Calu3 (cell line): Measurements from ENCODE around the gene NMBR. TPM values are rescaled to one million over a fixed set of nuclear protein-coding genes. Genes with fewer than 3 reads are reported as not detected.

Experiments used
- BruUV-seq: library from RNA; stranded (reverse); fragments of 400-500 nt; replicated peaks from 2 replicates; lab custom pipeline; 2021; lab: Mats Ljungman, UMichigan
- CTCF ChIA-PET: fragments of 300-600 bp; sonication (Branson Sonifier 250); formaldehyde crosslinking; loops from one replicate; lab custom pipeline; 2022; ENCODE audit warnings: antibody characterized with exemption; lab: Charles Lee
- DNase-seq: peaks from one replicate; pipeline ENCODE4 v3.0.0; 2022
- H3K27ac Mint-ChIP-seq: one replicate; pipeline ENCODE4 v1.8.0; 2022; ENCODE audit warnings: mixed read lengths; ENCODE audit not compliant: unreplicated experiment
- H3K27me3 Mint-ChIP-seq: one replicate; pipeline ENCODE4 v1.8.0; 2022; ENCODE audit warnings: mixed read lengths; ENCODE audit not compliant: unreplicated experiment
- H3K36me3 Mint-ChIP-seq: one replicate; pipeline ENCODE4 v1.8.0; 2022; ENCODE audit warnings: mild to moderate bottlenecking, moderate library complexity, mixed read lengths; ENCODE audit not compliant: insufficient read depth, unreplicated experiment
- H3K4me1 Mint-ChIP-seq: one replicate; pipeline ENCODE4 v1.8.0; 2022; ENCODE audit warnings: mild to moderate bottlenecking, low read depth, mixed read lengths; ENCODE audit not compliant: unreplicated experiment
- H3K4me3 Mint-ChIP-seq: one replicate; pipeline ENCODE4 v1.8.0; 2022; ENCODE audit warnings: mild to moderate bottlenecking, low read depth, moderate library complexity, mixed read lengths; ENCODE audit not compliant: unreplicated experiment
- H3K9me3 Mint-ChIP-seq: one replicate; pipeline ENCODE4 v1.8.0; 2022; ENCODE audit warnings: low read depth, mixed read lengths; ENCODE audit not compliant: unreplicated experiment
- intact Hi-C: fragments of 100-400 bp; cut with micrococcal nuclease; formaldehyde crosslinking; loops from one replicate; pipeline ENCODE4 v1.10.0; 2022; ENCODE audit not compliant: unreplicated experiment
- total RNA-seq: library from RNA; stranded (reverse); gene quantifications from 2 replicates; pipeline ENCODE4 v1.2.3, GENCODE V29; 2022
- TF ChIP-seq, protein P1 (sequence below): fragments of 200-600 bp; IDR thresholded peaks from one replicate; pipeline ENCODE4 v1.8.0; 2022; ENCODE audit warnings: antibody characterized with exemption; ENCODE audit not compliant: unreplicated experiment

Gene NMBR
- total RNA-seq, 1 experiment from 2014 or later = not detected

DNA sequence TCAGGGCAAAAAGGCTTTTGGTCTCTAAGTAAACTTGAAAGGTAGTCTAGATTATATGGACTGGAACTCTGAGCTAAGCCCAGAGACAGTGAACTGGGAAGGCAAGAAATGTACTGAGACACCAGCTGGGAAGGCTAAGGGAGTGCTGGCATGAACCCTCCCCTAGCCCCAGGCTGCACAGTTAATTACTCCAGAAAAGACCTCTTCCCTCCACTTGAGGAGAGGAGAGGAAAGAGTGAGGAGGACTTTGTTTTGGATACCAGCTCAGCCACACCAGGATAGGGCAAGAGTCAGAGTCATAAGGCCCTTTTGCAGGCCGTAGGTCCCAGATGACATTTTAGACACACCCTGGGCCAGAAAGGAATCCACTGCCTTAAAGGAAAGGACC is 98.3 kb downstream of the NMBR start:
- TF ChIP-seq, protein P1, sequence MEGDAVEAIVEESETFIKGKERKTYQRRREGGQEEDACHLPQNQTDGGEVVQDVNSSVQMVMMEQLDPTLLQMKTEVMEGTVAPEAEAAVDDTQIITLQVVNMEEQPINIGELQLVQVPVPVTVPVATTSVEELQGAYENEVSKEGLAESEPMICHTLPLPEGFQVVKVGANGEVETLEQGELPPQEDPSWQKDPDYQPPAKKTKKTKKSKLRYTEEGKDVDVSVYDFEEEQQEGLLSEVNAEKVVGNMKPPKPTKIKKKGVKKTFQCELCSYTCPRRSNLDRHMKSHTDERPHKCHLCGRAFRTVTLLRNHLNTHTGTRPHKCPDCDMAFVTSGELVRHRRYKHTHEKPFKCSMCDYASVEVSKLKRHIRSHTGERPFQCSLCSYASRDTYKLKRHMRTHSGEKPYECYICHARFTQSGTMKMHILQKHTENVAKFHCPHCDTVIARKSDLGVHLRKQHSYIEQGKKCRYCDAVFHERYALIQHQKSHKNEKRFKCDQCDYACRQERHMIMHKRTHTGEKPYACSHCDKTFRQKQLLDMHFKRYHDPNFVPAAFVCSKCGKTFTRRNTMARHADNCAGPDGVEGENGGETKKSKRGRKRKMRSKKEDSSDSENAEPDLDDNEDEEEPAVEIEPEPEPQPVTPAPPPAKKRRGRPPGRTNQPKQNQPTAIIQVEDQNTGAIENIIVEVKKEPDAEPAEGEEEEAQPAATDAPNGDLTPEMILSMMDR = no peak
- CTCF ChIA-PET = no interaction called here
- peaks cover 7% of the 10 kb centered on the region for H3K4me1 Mint-ChIP-seq
- BruUV-seq = no TSS peak
- DNase-seq = no peak
- H3K36me3 Mint-ChIP-seq = no peaks in the 10 kb centered on the region
- no peak overlapping the region for H3K27ac Mint-ChIP-seq
- H3K4me3 Mint-ChIP-seq = no peak overlapping the region
- H3K27me3 Mint-ChIP-seq = no peaks in the 10 kb centered on the region
- H3K9me3 Mint-ChIP-seq = peaks cover 11% of the 10 kb centered on the region
- intact Hi-C loops = no loop called here

DNA sequence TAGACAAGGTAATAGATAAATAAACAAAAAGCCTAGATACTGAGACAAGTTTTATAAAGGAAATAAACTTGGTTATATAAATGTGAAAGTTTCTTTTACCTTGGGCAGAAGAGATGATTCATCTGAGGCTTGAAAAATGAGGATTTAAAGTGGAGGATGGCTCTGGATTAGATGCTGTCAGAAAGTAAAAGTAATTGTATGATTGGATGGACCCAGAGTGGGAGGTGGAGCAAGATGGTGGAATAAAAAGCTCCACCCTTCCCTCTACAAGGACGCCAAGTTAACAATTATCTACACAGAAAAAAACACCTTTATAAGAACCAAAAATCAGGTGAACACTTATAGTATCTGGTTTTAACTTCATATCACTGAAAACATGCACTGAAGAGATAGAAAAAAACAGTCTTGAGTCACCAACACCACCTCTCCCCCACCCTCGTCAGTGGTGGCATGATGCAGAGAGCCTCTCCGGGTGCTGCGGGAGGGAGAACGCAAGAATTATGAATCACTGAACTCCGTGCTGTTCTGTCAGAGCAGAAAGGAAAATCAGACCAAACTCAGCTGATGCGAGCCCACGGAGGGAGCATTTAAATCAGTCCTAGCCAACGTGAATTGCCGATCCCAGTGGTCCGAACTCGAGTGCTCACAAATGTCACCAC is 98.9 kb downstream of the NMBR start:
- Mint-ChIP-seq H3K27ac (no peak overlapping the region), H3K4me3 (no peak overlapping the region), H3K27me3 (no peaks in the 10 kb centered on the region), H3K9me3 (peaks cover 11% of the 10 kb centered on the region), H3K36me3 (no peaks in the 10 kb centered on the region), H3K4me1 (peaks cover 7% of the 10 kb centered on the region)
- intact Hi-C loops = no loop called here
- DNase-seq = no peak
- TF ChIP-seq, protein P1 = no peak
- CTCF ChIA-PET = no interaction called here
- BruUV-seq = no TSS peak

DNA sequence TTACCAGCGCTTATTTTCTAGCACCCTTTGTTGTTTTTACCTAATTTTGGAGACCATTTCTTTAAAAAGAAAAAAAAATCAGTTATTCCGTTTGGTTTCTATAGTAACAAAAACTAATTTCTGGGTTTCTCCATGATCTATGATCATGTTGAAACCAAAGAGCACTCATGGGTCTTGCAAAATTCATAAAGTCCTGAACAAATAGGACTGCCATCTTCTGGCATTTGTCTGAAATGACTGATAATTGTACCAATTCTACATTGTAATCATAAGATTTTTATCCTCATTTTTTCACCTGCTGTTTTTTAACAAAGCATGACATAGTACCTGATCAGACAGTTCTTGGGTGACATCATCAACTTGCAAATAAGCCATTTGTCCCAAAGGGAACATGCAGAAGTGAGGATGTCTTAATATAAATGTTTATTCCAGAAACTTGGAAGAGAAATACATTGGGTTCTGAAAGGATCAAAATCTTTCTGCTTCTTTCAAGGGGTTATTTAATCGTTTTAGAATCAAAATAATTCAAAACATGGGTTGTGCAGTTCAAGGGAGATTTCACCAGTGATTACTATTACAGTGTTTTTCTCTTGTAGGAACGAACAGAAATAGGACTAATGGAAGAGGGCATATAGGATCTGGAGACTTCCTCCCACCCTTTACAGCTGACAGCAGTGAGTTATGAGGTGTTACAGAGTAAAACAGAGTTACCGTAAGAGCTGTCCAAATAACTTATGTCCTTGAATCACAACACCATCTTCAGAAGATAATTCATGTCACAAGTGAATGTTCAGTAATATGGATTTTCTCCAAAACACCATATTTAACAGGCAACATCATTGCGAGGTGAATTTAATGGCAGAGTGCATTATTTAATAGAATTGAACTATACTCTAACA is 101.3 kb downstream of the NMBR start:
- Mint-ChIP-seq H3K27me3 (no peaks in the 10 kb centered on the region), H3K27ac (no peak overlapping the region), H3K9me3 (peaks cover 5% of the 10 kb centered on the region), H3K36me3 (no peaks in the 10 kb centered on the region), H3K4me3 (no peak overlapping the region), H3K4me1 (peaks cover 7% of the 10 kb centered on the region)
- intact Hi-C loops = loop anchor here (1.0 kb wide), 1 partner anchor 56 kb away; no protein-coding TSS in a partner anchor
- BruUV-seq = no TSS peak
- TF ChIP-seq, protein P1 = no peak
- CTCF ChIA-PET = interaction anchor here (0.9 kb wide), 1 partner anchor 56 kb away, joined by 3 read pairs; no protein-coding TSS in a partner anchor
- DNase-seq = no peak

DNA sequence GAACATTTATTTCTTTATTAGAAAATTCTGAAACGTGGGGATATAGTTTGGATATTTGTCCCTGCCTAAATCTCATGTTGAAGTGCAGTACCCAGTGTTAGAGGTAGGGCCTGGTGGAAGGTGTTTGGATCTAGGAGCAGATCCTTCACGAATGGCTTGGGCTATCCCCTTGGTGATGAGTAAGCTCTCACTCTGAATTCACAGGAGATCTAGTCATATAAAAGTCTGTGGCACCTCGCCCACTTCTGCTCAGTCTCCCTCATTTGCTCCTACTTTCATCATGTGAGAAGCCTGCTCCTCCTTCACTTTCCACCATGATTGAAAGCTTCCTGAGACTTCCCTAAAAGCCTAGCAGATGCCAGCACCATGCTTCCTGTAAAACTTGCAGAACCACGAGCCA is 111.0 kb downstream of the NMBR start:
- Mint-ChIP-seq H3K27ac (no peak overlapping the region), H3K9me3 (peaks cover 3% of the 10 kb centered on the region), H3K27me3 (no peaks in the 10 kb centered on the region), H3K4me1 (peaks cover 19% of the 10 kb centered on the region), H3K4me3 (no peak overlapping the region), H3K36me3 (no peaks in the 10 kb centered on the region)
- CTCF ChIA-PET = no interaction called here
- TF ChIP-seq, protein P1 = no peak
- no TSS peak for BruUV-seq
- intact Hi-C loops = no loop called here
- DNase-seq = no peak
